ENCODE data around the gene MBNL1. TPM values are rescaled to one million over a fixed set of nuclear protein-coding genes. Genes with fewer than 3 reads are reported as not detected.

Gene MBNL1
- total RNA-seq, 1 donor from 2014 or later = 79.5 TPM

GRCh38 chr3:152321200-152321954 lies 52.6 kb downstream of the MBNL1 start:
- Histone ChIP-seq H3K4me3 (ENCODE audit: low read depth, low read length) (no peak overlapping the region), H3K36me3 (ENCODE audit: control insufficient read depth, insufficient read depth, low read length) (no peaks in the 10 kb centered on the region), H3K27me3 (ENCODE audit: control insufficient read depth, insufficient read depth, low read length) (no peaks in the 10 kb centered on the region)
- DNase-seq (ENCODE audit: low read depth) = no peak
- FAIRE-seq = no peak
- TF ChIP-seq, protein P1, sequence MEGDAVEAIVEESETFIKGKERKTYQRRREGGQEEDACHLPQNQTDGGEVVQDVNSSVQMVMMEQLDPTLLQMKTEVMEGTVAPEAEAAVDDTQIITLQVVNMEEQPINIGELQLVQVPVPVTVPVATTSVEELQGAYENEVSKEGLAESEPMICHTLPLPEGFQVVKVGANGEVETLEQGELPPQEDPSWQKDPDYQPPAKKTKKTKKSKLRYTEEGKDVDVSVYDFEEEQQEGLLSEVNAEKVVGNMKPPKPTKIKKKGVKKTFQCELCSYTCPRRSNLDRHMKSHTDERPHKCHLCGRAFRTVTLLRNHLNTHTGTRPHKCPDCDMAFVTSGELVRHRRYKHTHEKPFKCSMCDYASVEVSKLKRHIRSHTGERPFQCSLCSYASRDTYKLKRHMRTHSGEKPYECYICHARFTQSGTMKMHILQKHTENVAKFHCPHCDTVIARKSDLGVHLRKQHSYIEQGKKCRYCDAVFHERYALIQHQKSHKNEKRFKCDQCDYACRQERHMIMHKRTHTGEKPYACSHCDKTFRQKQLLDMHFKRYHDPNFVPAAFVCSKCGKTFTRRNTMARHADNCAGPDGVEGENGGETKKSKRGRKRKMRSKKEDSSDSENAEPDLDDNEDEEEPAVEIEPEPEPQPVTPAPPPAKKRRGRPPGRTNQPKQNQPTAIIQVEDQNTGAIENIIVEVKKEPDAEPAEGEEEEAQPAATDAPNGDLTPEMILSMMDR (IDR thresholded peaks at IDR 0.05; ENCODE audit: insufficient read depth, low read length, severe bottlenecking) = no peak

- TF ChIP-seq, protein P1 (IDR thresholded peaks at IDR 0.05; ENCODE audit: insufficient read depth, low read length, severe bottlenecking) = no peak
- Histone ChIP-seq H3K27me3 (ENCODE audit: control insufficient read depth, insufficient read depth, low read length) (no peaks in the 10 kb centered on the region), H3K36me3 (ENCODE audit: control insufficient read depth, insufficient read depth, low read length) (no peaks in the 10 kb centered on the region), H3K4me3 (ENCODE audit: low read depth, low read length) (no peak overlapping the region)
- FAIRE-seq = no peak
- DNase-seq (ENCODE audit: low read depth) = no peak
Measured at GRCh38 chr3:152321955-152322377, 53.2 kb downstream of the MBNL1 start.

GRCh38 chr3:152322756-152323155 lies 54.0 kb downstream of the MBNL1 start:
- Histone ChIP-seq H3K27me3 (ENCODE audit: control insufficient read depth, insufficient read depth, low read length) (no peaks in the 10 kb centered on the region), H3K36me3 (ENCODE audit: control insufficient read depth, insufficient read depth, low read length) (no peaks in the 10 kb centered on the region), H3K4me3 (ENCODE audit: low read depth, low read length) (no peak overlapping the region)
- FAIRE-seq (no peak), DNase-seq (ENCODE audit: low read depth) (no peak)
- TF ChIP-seq, protein P1 (IDR thresholded peaks at IDR 0.05; ENCODE audit: insufficient read depth, low read length, severe bottlenecking) = no peak

DNA sequence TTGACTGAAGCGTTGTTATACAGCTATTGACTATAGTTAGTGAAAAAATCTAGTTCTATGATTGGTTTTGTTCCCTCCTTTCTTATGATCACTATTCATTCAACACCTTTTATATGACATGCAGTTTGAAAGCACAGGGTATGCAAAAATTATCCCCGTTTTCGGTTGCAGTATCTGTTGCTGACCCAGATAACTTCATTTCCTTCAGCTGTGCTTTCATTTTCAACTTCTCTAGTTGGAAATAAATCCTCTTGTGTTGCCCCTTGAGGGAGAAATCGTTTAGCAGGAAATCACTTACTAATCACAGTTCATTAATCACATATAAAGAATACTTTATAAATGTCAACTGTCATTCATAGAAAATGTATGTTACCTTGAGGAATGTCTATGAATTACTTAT lies 55.1 kb downstream of the MBNL1 start:
- TF ChIP-seq, protein P1 (IDR thresholded peaks at IDR 0.05; ENCODE audit: insufficient read depth, low read length, severe bottlenecking) = no peak
- Histone ChIP-seq H3K36me3 (ENCODE audit: control insufficient read depth, insufficient read depth, low read length) (no peaks in the 10 kb centered on the region), H3K27me3 (ENCODE audit: control insufficient read depth, insufficient read depth, low read length) (no peaks in the 10 kb centered on the region), H3K4me3 (ENCODE audit: low read depth, low read length) (no peak overlapping the region)
- DNase-seq (ENCODE audit: low read depth) = no peak
- no peak for FAIRE-seq

GRCh38 chr3:152325136-152325535 lies 56.4 kb downstream of the MBNL1 start:
- no peak for FAIRE-seq
- H3K36me3 ChIP-seq (ENCODE audit: control insufficient read depth, insufficient read depth, low read length) = no peaks in the 10 kb centered on the region

More at GRCh38 chr3:152325136-152325535, 56.4 kb downstream of the MBNL1 start:
- DNase-seq (ENCODE audit: low read depth) = no peak
- Histone ChIP-seq H3K27me3 (ENCODE audit: control insufficient read depth, insufficient read depth, low read length) (no peaks in the 10 kb centered on the region), H3K4me3 (ENCODE audit: low read depth, low read length) (no peak overlapping the region)
- TF ChIP-seq, protein P1 (IDR thresholded peaks at IDR 0.05; ENCODE audit: insufficient read depth, low read length, severe bottlenecking) = no peak
